ENCODE measurements around the gene ZFHX3. TPM values are rescaled to one million over a fixed set of nuclear protein-coding genes. Genes with fewer than 3 reads are reported as not detected.

ZFHX3 gene
- total RNA-seq, 2 donors from 2014 or later: 0.79 to 2.2 TPM

- Mint-ChIP-seq H3K27ac (no peak overlapping the region), H3K27me3 (ENCODE audit: insufficient read depth) (no peaks in the 10 kb centered on the region), H3K36me3 (ENCODE audit: low read depth) (no peaks in the 10 kb centered on the region), H3K4me1 (no peaks in the 10 kb centered on the region), H3K9me3 (no peaks in the 10 kb centered on the region), H3K4me3 (no peak overlapping the region)
- TF ChIP-seq CTCF (conservative IDR thresholded peaks at IDR 0.05): no peak
- H3K36me3 ChIP-seq (ENCODE audit: control insufficient read depth, insufficient read depth, low read length): no peaks in the 10 kb centered on the region
- no peak for DNase-seq
- no peaks in the 10 kb centered on the region for H3K4me1 ChIP-seq (ENCODE audit: control insufficient read depth, insufficient read depth, low read length)
- 93 to 94% methylated on average over 12 to 15 of the region's 15 CpGs for WGBS, 2 experiments (ENCODE audit: insufficient coverage in 1 of 2, insufficient read length in 1 of 2)
- H3K9me3 ChIP-seq (ENCODE audit: control insufficient read depth, low read length): no peaks in the 10 kb centered on the region
- H3K27ac ChIP-seq (ENCODE audit: low read depth, low read length): no peak overlapping the region
- H3K27me3 ChIP-seq (ENCODE audit: control insufficient read depth, insufficient read depth, low read length, poor library complexity, severe bottlenecking): no peaks in the 10 kb centered on the region
- H3K4me3 ChIP-seq (ENCODE audit: low read length): no peak overlapping the region
- no peak overlapping the region for H3K9ac ChIP-seq (ENCODE audit: extremely low read depth, low read length, poor library complexity, severe bottlenecking)
These were observed 158.0 kb downstream of the ZFHX3 start for GRCh38 chr16:72889616-72890582.

DNA sequence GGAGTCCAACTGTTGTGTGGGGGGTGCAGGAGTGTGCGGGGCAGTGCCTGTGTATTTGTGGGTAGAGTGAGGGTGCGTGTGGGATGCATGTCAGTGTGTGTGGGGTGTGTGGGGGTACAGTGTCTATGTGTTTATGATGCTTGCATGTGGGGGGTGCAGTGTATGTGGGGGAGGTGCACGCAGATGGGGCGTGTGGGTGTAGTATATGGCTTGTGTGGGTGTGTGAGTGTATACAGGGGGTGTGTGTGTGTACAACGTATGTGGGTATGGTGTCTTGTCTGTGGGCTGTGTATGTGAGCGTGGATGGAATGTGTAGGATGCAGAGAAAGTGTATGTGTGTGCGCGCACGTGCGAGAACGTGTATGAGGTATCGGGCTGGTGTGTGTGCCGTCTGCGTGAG is 160.4 kb downstream of the ZFHX3 start:
- Histone ChIP-seq H3K9me3 (ENCODE audit: control insufficient read depth, low read length) (no peaks in the 10 kb centered on the region), H3K9ac (ENCODE audit: extremely low read depth, low read length, poor library complexity, severe bottlenecking) (no peak overlapping the region), H3K27ac (ENCODE audit: low read depth, low read length) (no peak overlapping the region), H3K27me3 (ENCODE audit: control insufficient read depth, insufficient read depth, low read length, poor library complexity, severe bottlenecking) (no peaks in the 10 kb centered on the region), H3K4me1 (ENCODE audit: control insufficient read depth, insufficient read depth, low read length) (no peaks in the 10 kb centered on the region), H3K4me3 (ENCODE audit: low read length) (no peak overlapping the region), H3K36me3 (ENCODE audit: control insufficient read depth, insufficient read depth, low read length) (no peaks in the 10 kb centered on the region)
- WGBS, 2 experiments (ENCODE audit: insufficient coverage in 1 of 2, insufficient read length in 1 of 2): 83 to 88% methylated on average over 9 to 14 of the region's 14 CpGs
- Mint-ChIP-seq H3K4me1 (peaks cover 4% of the 10 kb centered on the region), H3K9me3 (no peaks in the 10 kb centered on the region), H3K36me3 (ENCODE audit: low read depth) (no peaks in the 10 kb centered on the region), H3K27me3 (ENCODE audit: insufficient read depth) (no peaks in the 10 kb centered on the region), H3K27ac (no peak overlapping the region), H3K4me3 (no peak overlapping the region)
- DNase-seq: no peak
- no peak for TF ChIP-seq CTCF (conservative IDR thresholded peaks at IDR 0.05)

- no peaks in the 10 kb centered on the region for H3K9me3 Mint-ChIP-seq
- no peaks in the 10 kb centered on the region for H3K27me3 ChIP-seq (ENCODE audit: control insufficient read depth, insufficient read depth, low read length, poor library complexity, severe bottlenecking)
- H3K27me3 Mint-ChIP-seq (ENCODE audit: insufficient read depth): no peaks in the 10 kb centered on the region
- H3K9me3 ChIP-seq (ENCODE audit: control insufficient read depth, low read length): no peaks in the 10 kb centered on the region
- H3K4me3 Mint-ChIP-seq: no peak overlapping the region
- H3K9ac ChIP-seq (ENCODE audit: extremely low read depth, low read length, poor library complexity, severe bottlenecking): no peak overlapping the region
- H3K4me3 ChIP-seq (ENCODE audit: low read length): no peak overlapping the region
- H3K27ac ChIP-seq (ENCODE audit: low read depth, low read length): no peak overlapping the region
- peaks cover 4% of the 10 kb centered on the region for H3K4me1 Mint-ChIP-seq
- no peak overlapping the region for H3K27ac Mint-ChIP-seq
- no peaks in the 10 kb centered on the region for H3K4me1 ChIP-seq (ENCODE audit: control insufficient read depth, insufficient read depth, low read length)
- DNase-seq: no peak
- H3K36me3 ChIP-seq (ENCODE audit: control insufficient read depth, insufficient read depth, low read length): no peaks in the 10 kb centered on the region
- H3K36me3 Mint-ChIP-seq (ENCODE audit: low read depth): no peaks in the 10 kb centered on the region
- 94% methylated on average over 9 of the region's 9 CpGs for WGBS, 2 experiments (ENCODE audit: insufficient coverage in 1 of 2, insufficient read length in 1 of 2)
- TF ChIP-seq CTCF (conservative IDR thresholded peaks at IDR 0.05): no peak
These were observed 161.5 kb downstream of the ZFHX3 start for GRCh38 chr16:72886346-72886974.
